K562 (cell line): ENCODE measurements around the gene FAM184B. TPM values are rescaled to one million over a fixed set of nuclear protein-coding genes. Genes with fewer than 3 reads are reported as not detected.
A peak's percentile ranks its signal among the peaks of the same experiment; 100 is the strongest.

Source experiments
- ARNT ChIP-seq, 2 experiments: fragments of 450-650 bp; IDR thresholded peaks; 2 replicates each; pipeline ENCODE4 v1.6.1; 2016; ENCODE audit warnings: mild to moderate bottlenecking in 1 of 2
- ATF1 ChIP-seq, 2 experiments: fragments of 450-650 bp in 1 of 2; IDR thresholded peaks; 2 replicates each; pipeline ENCODE4 v1.6.1; 2016; ENCODE audit warnings: missing compliant biosample characterization in 1 of 2, missing genetic modification characterization in 1 of 2
- BHLHE40 ChIP-seq: IDR thresholded peaks from 2 replicates; pipeline ENCODE4 v1.6.1; 2011; ENCODE audit warnings: low read length, improper control_type of control experiment
- DPF2 ChIP-seq: fragments of 450-650 bp; IDR thresholded peaks from 2 replicates; pipeline ENCODE4 v1.6.1; 2016
- NCOA1 ChIP-seq: fragments of 450-650 bp; IDR thresholded peaks from 2 replicates; pipeline ENCODE4 v1.6.1; 2016; ENCODE audit warnings: low read depth
- PCBP1 ChIP-seq: fragments of 200-400 bp; formaldehyde crosslinking; IDR thresholded peaks from 2 replicates; pipeline ENCODE4 v1.6.1; 2018; ENCODE audit warnings: mild to moderate bottlenecking, low read depth, low read length; ENCODE audit not compliant: poor library complexity, severe bottlenecking
- POLR2B ChIP-seq: fragments of 450-650 bp; IDR thresholded peaks from 2 replicates; pipeline ENCODE4 v1.6.1; 2018; ENCODE audit warnings: low read depth; ENCODE audit not compliant: partially characterized antibody
- RBM15 ChIP-seq: fragments of 200-400 bp; formaldehyde crosslinking; IDR thresholded peaks from 2 replicates; pipeline ENCODE4 v1.6.1; 2018; ENCODE audit warnings: mild to moderate bottlenecking, low read length, moderate library complexity; ENCODE audit not compliant: insufficient read depth
- SMARCA4 ChIP-seq: fragments of 450-650 bp; IDR thresholded peaks from 2 replicates; pipeline ENCODE4 v1.6.1; 2016
- SP2 ChIP-seq: IDR thresholded peaks from 2 replicates; pipeline ENCODE4 v1.6.1; 2011; ENCODE audit warnings: mild to moderate bottlenecking, low read depth, low read length, moderate library complexity; ENCODE audit not compliant: poor library complexity, severe bottlenecking; ENCODE audit errors: extremely low read depth
- TBL1XR1 ChIP-seq, 2 experiments: IDR thresholded peaks; 2 replicates each; pipeline ENCODE4 v1.6.1; 2012; ENCODE audit warnings: improper control_type of control experiment in 2 of 2, low read length in 2 of 2, mild to moderate bottlenecking in 1 of 2
- ZNF274 ChIP-seq: IDR thresholded peaks from 2 replicates; pipeline ENCODE4 v1.6.1; 2011; ENCODE audit warnings: low read depth, mild to moderate bottlenecking, low read length, moderate library complexity, borderline replicate concordance
- polyA plus RNA-seq, 8 experiments: library from polyadenylated mRNA; depleted of rRNA in 4 of 8; stranded (reverse) in 5 of 8; unstranded in 3 of 8; fragments of >200 nt; fragmentation: Nextera tagmentation in 2 of 8; fragmentation: Illumina TruSeq in 1 of 8; extraction: Ambion mirVana in 2 of 8; extraction: Trizol in 1 of 8; gene quantifications; 2 replicates each; pipeline versions ENCODE4 v1.2.1 to v1.2.3, GENCODE V29; 2011 to 2014; ENCODE audit warnings: inconsistent platforms in 1 of 8, missing spikeins in 1 of 8
- total RNA-seq, 7 experiments: library from RNA; depleted of rRNA in 6 of 7; stranded (reverse); fragments of >200 nt in 6 of 7; fragmentation: Illumina TruSeq in 2 of 7; extraction: Trizol in 2 of 7; gene quantifications; 2 replicates each; pipeline versions ENCODE4 v1.2.1 to v1.2.3, GENCODE V29; 2011 to 2021; ENCODE audit warnings: low replicate concordance in 1 of 7
- TF ChIP-seq, protein P1 (sequence below): fragments of 450-650 bp; IDR thresholded peaks from 2 replicates; pipeline ENCODE4 v1.7.1; 2018; ENCODE audit warnings: mild to moderate bottlenecking, low read depth; ENCODE audit not compliant: partially characterized antibody
- TF ChIP-seq, protein P2 (sequence below): fragments of 450-650 bp; IDR thresholded peaks from 2 replicates; pipeline ENCODE4 v1.6.1; 2017; ENCODE audit warnings: antibody characterized with exemption, mild to moderate bottlenecking
- TF ChIP-seq, protein P3 (sequence below), 3 experiments: fragments of 200-800 bp in 1 of 3; sonication (Bioruptor generic) in 1 of 3; sonication (generic) in 1 of 3; formaldehyde crosslinking in 1 of 3; IDR thresholded peaks; 2 replicates each; pipeline versions ENCODE4 v1.6.1 to v1.8.0; 2016 to 2022; ENCODE audit warnings: mild to moderate bottlenecking in 2 of 3, missing compliant biosample characterization in 2 of 3, missing genetic modification characterization in 2 of 3, missing genetic modification reagents in 1 of 3
- TF ChIP-seq, protein P4 (sequence below), 3 experiments: IDR thresholded peaks in 2 of 3; conservative IDR thresholded peaks in 1 of 3; 2 replicates each; pipeline ENCODE4 v1.5.1; 2011 to 2012; ENCODE audit warnings: low read length in 3 of 3, mild to moderate bottlenecking in 3 of 3, control low read depth in 2 of 3, improper control_type of control experiment in 1 of 3, inconsistent platforms in 1 of 3, low read depth in 1 of 3, mixed read lengths in 1 of 3, moderate library complexity in 1 of 3; ENCODE audit not compliant: insufficient read depth in 2 of 3

The FAM184B gene
- total and polyA plus RNA-seq, 9 of the 15 experiments (the other 6 are each of a cell fraction or from before 2014, with no cell fraction given), result not detected

DNA sequence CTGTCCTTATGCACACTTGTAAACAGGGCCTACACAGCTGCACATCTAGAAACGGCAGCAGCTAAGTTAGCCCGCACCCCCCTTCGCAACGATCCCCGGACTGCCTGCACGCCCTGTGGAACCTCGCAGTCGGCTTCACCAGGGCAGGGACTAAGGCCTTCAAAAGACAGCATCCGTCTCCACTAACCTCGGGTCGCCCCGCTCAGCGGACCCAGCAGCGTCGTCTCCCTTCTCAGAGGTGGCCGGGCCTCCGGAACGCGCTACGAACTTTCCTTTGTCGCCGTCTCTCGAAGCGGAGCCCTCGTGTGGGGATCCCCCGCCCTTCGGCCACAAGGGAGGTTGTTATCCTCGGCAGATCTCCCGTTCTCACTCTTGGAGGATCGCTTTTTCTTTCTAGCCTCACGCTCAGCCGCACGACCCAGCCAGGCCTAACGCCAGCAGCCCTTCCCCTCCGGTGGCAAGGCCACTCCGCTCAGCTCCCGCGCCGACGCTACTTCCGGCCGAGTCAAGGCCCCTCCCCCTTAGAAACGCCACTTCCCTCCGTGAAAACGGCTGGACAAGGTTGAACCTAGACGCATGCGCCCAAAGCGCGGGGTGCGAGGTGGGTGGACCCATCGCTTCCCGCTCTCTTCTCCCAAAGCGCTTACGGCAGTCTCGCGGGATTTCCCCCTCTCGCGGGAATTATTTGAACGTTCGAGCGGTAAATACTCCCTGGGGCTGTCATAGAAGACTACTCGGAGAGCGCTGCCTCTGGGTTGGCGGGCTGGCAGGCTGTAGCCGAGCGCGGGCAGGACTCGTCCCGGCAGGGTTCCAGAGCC lies 29.0 kb upstream of the FAM184B start, which contains the start of the genes DCAF16 and NCAPG (continued):
- TF ChIP-seq POLR2B, result peak; percentile 94
- TF ChIP-seq BHLHE40, result 0 out of 2 replicates have a peak, but pooled peaks have one; percentile 33
- TF ChIP-seq ARNT (IDR thresholded peaks at IDR 0.05), result no peak
- TF ChIP-seq PCBP1, result peak; percentile 22
- TF ChIP-seq RBM15, result no peak
- TF ChIP-seq ATF1 (CRISPR knock-in tag; IDR thresholded peaks at IDR 0.05), result no peak
- TF ChIP-seq ATF1 (tag; IDR thresholded peaks at IDR 0.05), result peak; percentile 89
- no peak for TF ChIP-seq ZNF274
- TF ChIP-seq, protein P1, sequence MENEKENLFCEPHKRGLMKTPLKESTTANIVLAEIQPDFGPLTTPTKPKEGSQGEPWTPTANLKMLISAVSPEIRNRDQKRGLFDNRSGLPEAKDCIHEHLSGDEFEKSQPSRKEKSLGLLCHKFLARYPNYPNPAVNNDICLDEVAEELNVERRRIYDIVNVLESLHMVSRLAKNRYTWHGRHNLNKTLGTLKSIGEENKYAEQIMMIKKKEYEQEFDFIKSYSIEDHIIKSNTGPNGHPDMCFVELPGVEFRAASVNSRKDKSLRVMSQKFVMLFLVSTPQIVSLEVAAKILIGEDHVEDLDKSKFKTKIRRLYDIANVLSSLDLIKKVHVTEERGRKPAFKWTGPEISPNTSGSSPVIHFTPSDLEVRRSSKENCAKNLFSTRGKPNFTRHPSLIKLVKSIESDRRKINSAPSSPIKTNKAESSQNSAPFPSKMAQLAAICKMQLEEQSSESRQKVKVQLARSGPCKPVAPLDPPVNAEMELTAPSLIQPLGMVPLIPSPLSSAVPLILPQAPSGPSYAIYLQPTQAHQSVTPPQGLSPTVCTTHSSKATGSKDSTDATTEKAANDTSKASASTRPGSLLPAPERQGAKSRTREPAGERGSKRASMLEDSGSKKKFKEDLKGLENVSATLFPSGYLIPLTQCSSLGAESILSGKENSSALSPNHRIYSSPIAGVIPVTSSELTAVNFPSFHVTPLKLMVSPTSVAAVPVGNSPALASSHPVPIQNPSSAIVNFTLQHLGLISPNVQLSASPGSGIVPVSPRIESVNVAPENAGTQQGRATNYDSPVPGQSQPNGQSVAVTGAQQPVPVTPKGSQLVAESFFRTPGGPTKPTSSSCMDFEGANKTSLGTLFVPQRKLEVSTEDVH, result peak; percentile 91
- no peak for TF ChIP-seq TBL1XR1 (IDR thresholded peaks at IDR 0.05; ENCODE audit: low read length in 2 of 2)
- TF ChIP-seq SMARCA4, result 0 out of 2 replicates have a peak, but pooled peaks have one; percentile 31
- TF ChIP-seq, protein P2, sequence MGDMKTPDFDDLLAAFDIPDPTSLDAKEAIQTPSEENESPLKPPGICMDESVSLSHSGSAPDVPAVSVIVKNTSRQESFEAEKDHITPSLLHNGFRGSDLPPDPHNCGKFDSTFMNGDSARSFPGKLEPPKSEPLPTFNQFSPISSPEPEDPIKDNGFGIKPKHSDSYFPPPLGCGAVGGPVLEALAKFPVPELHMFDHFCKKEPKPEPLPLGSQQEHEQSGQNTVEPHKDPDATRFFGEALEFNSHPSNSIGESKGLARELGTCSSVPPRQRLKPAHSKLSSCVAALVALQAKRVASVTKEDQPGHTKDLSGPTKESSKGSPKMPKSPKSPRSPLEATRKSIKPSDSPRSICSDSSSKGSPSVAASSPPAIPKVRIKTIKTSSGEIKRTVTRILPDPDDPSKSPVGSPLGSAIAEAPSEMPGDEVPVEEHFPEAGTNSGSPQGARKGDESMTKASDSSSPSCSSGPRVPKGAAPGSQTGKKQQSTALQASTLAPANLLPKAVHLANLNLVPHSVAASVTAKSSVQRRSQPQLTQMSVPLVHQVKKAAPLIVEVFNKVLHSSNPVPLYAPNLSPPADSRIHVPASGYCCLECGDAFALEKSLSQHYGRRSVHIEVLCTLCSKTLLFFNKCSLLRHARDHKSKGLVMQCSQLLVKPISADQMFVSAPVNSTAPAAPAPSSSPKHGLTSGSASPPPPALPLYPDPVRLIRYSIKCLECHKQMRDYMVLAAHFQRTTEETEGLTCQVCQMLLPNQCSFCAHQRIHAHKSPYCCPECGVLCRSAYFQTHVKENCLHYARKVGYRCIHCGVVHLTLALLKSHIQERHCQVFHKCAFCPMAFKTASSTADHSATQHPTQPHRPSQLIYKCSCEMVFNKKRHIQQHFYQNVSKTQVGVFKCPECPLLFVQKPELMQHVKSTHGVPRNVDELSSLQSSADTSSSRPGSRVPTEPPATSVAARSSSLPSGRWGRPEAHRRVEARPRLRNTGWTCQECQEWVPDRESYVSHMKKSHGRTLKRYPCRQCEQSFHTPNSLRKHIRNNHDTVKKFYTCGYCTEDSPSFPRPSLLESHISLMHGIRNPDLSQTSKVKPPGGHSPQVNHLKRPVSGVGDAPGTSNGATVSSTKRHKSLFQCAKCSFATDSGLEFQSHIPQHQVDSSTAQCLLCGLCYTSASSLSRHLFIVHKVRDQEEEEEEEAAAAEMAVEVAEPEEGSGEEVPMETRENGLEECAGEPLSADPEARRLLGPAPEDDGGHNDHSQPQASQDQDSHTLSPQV, result no peak
- TF ChIP-seq, protein P3, sequence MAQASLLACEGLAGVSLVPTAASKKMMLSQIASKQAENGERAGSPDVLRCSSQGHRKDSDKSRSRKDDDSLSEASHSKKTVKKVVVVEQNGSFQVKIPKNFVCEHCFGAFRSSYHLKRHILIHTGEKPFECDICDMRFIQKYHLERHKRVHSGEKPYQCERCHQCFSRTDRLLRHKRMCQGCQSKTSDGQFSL (CRISPR knock-in tag; IDR thresholded peaks at IDR 0.05), result peak; percentile 87
- TF ChIP-seq, protein P3 (tag; IDR thresholded peaks at IDR 0.05), result 0 out of 4 replicates have a peak, but pooled peaks of 1 of the 2 experiments have one; percentile 41
- TF ChIP-seq SP2, result peak; percentile 40
- peak; percentile 14; the same call in 1 of the 2 replicates for TF ChIP-seq DPF2
- TF ChIP-seq NCOA1, result no peak
- TF ChIP-seq, protein P4, sequence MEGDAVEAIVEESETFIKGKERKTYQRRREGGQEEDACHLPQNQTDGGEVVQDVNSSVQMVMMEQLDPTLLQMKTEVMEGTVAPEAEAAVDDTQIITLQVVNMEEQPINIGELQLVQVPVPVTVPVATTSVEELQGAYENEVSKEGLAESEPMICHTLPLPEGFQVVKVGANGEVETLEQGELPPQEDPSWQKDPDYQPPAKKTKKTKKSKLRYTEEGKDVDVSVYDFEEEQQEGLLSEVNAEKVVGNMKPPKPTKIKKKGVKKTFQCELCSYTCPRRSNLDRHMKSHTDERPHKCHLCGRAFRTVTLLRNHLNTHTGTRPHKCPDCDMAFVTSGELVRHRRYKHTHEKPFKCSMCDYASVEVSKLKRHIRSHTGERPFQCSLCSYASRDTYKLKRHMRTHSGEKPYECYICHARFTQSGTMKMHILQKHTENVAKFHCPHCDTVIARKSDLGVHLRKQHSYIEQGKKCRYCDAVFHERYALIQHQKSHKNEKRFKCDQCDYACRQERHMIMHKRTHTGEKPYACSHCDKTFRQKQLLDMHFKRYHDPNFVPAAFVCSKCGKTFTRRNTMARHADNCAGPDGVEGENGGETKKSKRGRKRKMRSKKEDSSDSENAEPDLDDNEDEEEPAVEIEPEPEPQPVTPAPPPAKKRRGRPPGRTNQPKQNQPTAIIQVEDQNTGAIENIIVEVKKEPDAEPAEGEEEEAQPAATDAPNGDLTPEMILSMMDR (IDR thresholded peaks at IDR 0.05 in 2 of 3, conservative IDR thresholded peaks at IDR 0.05 in 1 of 3; ENCODE audit: insufficient read depth in 2 of 3, low read depth in 1 of 3, low read length in 3 of 3), result peak in 1 of 3 experiments; percentile 30; a peak in 1 of 6 replicates
